ENCODE measurements around the gene LRIG3. TPM values are rescaled to one million over a fixed set of nuclear protein-coding genes. Genes with fewer than 3 reads are reported as not detected.
"Not testable (repeated sequence)": the region's sequence is repeated elsewhere in the genome, so short reads cannot be mapped to it uniquely, and the experiment has no call there.

Gene LRIG3
- total RNA-seq, 2 experiments from 2014 or later: 0.09 to 0.14 TPM

DNA sequence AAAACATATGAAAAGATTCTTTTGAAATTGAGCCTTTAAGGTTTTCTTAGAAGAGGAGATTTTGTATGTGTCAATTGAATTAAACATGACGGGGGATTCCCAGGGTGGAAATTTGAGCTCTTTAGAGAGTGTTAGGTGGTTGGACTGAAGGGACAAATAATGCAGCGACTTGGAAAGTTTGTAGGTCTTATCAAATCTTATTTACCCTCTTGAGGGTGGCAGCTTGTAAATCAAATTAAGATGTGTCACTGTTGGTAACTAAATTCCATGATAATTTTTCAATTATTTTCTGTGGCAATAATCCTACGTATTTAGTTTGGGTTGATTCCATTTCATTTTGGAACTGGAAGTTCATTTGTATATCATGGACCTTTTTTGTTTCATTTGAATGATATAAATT is 33.7 kb upstream of the LRIG3 start:
- ChIA-PET POLR2A (no interaction called here), CTCF (interaction anchor here (0.6 to 0.7 kb wide), 2 partner anchors 24 to 1902 kb away, joined by 3 to 4 read pairs; no protein-coding TSS in a partner anchor)
- no peak for ATAC-seq
- no peaks in the 10 kb centered on the region for H3K4me1 Mint-ChIP-seq
- no peaks in the 10 kb centered on the region for H3K36me3 Mint-ChIP-seq (ENCODE audit: low read depth)
- peaks cover 4% of the 10 kb centered on the region for H3K9me3 Mint-ChIP-seq (ENCODE audit: low read depth)
- H3K4me3 Mint-ChIP-seq: no peak overlapping the region
- no peak for DNase-seq
- intact Hi-C loops (cut with DNase I, micrococcal nuclease): no loop called here
- no peak overlapping the region for H3K27ac Mint-ChIP-seq
- H3K27me3 Mint-ChIP-seq: no peaks in the 10 kb centered on the region

DNA sequence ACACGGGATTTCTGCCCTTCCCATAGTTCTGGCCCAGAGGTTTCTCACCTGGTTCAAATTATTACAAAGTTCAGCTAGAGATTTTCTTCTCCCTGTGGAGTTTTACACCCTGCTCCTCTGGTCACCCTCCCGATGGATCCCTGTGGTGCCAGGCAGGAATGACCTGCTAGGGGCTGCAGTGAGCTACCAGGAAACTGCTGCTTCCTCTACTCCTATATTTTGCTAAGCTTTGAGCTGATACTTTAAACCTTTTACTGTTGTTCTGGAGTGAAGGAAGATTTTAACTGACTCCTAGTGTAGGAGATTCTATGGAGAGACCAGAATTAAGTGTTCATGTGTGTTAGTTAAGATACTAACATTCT is 30.4 kb upstream of the LRIG3 start:
- CTCF ChIA-PET: no interaction called here
- Mint-ChIP-seq H3K27ac (no peak overlapping the region), H3K9me3 (ENCODE audit: low read depth) (peaks cover 21% of the 10 kb centered on the region), H3K4me1 (no peaks in the 10 kb centered on the region), H3K27me3 (no peaks in the 10 kb centered on the region), H3K4me3 (no peak overlapping the region), H3K36me3 (ENCODE audit: low read depth) (no peaks in the 10 kb centered on the region)
- intact Hi-C loops (cut with DNase I, micrococcal nuclease): no loop called here
- no peak for DNase-seq
- POLR2A ChIA-PET: no interaction called here
- no peak for ATAC-seq

DNA sequence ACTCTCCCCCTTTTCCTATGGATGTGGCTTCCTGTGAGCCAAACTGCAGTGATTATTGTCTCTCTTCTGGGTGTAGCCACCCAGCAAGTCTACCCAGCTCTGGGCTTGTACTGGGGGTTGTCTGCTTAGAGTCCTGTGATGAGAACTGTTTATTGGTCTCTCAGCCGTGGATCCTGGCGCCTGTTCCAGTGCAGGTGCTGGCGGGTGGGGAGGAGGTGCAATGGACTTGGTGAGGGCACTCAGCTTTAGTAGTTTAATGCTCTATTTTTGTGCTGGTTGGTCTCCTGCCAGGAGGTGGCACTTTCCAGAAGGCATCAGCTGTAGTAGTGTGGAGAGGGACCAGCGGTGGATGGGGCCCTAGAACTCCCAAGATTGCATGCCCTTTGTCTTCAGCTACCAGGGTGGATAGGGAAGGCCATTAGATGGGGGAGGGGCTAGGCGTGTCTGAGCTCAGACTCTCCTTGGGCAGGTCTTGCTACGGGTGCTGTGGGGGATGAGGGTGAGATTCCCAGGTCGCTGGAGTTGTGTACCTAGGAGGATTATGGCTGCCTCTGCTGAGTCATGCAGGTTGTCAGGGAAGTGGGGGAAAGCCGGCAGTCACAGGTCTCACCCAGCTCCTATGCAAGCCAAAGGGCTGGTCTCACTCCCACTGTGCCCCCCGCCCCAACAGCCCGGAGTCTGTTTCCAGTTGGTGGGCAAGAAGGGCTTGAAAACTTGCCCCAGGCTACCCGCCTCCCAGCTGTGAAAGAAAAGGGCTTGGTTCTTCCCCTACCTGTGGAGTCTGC is 29.8 kb upstream of the LRIG3 start:
- DNase-seq; ATAC-seq; H3K27me3 Mint-ChIP-seq; H3K4me1 Mint-ChIP-seq; H3K36me3 Mint-ChIP-seq (ENCODE audit: low read depth); H3K4me3 Mint-ChIP-seq; H3K27ac Mint-ChIP-seq; intact Hi-C loops (cut with DNase I, micrococcal nuclease); POLR2A ChIA-PET; CTCF ChIA-PET: not testable (repeated sequence)
- peaks cover 21% of the 10 kb centered on the region for H3K9me3 Mint-ChIP-seq (ENCODE audit: low read depth)

DNA sequence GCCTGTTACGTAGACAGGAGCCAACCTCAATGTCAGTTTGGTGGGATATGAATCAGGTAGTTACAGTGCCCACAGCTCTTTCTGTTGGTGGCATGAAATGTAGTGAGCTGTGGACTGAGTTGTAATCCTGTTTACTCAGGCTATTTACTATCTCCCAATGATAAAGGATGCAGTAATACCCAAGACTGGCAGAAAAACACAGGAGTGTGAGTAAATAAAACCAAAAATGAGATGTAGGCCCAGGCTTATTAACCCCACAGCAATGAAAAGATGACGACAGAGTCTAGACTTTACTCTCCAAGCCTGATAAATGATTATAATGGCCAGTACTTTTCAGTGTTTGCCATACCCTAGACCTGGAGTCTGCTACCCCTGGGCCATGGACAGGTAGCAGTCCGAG is 22.8 kb upstream of the LRIG3 start:
- Mint-ChIP-seq H3K27ac (no peak overlapping the region), H3K4me3 (no peak overlapping the region), H3K9me3 (ENCODE audit: low read depth) (peaks cover 12% of the 10 kb centered on the region), H3K4me1 (no peaks in the 10 kb centered on the region), H3K27me3 (no peaks in the 10 kb centered on the region), H3K36me3 (ENCODE audit: low read depth) (no peaks in the 10 kb centered on the region)
- ChIA-PET POLR2A (no interaction called here), CTCF (no interaction called here)
- ATAC-seq (no peak), DNase-seq (no peak)
- intact Hi-C loops (cut with DNase I, micrococcal nuclease): no loop called here

DNA sequence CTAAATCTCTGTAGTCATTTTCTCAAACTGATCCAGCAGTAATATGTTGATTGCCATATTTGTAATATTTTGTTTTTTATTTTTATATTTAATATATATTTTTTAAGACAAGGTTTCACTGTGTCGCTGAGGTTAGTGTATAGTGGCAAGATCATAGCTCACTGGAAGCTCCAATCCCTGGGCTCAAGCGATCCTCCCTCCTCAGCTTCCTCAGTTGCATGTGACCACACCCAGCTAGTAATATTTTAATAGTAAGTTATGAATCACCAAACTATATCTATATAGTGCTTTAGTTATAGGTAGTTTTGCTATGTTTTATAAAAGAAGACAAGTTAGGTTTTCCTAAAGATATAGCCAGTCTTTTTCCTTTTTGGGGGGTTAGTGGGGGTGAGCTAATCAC is 22.0 kb upstream of the LRIG3 start:
- peaks cover 8% of the 10 kb centered on the region for H3K9me3 Mint-ChIP-seq (ENCODE audit: low read depth)
- no peak for DNase-seq
- no peak overlapping the region for H3K4me3 Mint-ChIP-seq
- ChIA-PET POLR2A (no interaction called here), CTCF (no interaction called here)
- no peak overlapping the region for H3K27ac Mint-ChIP-seq
- intact Hi-C loops (cut with DNase I, micrococcal nuclease): no loop called here
- H3K27me3 Mint-ChIP-seq: no peaks in the 10 kb centered on the region
- ATAC-seq: no peak
- H3K4me1 Mint-ChIP-seq: no peaks in the 10 kb centered on the region
- no peaks in the 10 kb centered on the region for H3K36me3 Mint-ChIP-seq (ENCODE audit: low read depth)

DNA sequence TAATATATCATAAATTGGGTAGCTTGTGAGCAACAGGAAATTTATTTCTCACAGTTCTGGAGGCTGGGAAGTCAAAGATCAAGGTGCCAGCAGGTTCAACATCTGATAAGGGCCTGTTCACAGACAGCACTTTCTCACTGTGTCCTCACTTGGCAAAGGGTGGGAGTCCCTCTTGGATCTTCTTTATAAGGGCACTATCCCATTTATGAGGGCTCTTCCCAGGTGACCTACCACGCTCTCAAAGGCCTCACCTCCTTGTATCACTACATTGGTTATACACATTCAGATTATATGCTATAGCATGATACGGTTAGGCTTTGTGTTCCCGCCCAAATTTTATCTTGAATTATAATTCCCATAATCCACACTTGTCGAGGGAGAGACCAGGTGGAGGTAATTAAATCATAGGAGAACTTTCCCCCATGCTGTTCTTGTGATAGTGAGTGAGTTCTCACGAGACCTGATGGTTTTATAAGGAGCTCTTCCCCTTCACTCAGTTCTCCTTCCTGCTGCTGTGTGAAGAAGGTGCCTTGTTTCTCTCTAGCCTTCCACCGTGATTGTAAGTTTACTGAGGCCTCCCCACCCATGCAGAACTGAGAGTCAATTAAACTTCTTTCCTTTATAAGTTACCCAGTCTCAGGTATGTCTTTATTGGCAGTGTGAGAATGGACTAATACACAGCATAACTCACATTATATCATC is 19.2 kb upstream of the LRIG3 start:
- H3K9me3 Mint-ChIP-seq (ENCODE audit: low read depth): peaks cover 3% of the 10 kb centered on the region
- POLR2A ChIA-PET: no interaction called here
- H3K36me3 Mint-ChIP-seq (ENCODE audit: low read depth): no peaks in the 10 kb centered on the region
- intact Hi-C loops (cut with DNase I, micrococcal nuclease): no loop called here
- ATAC-seq: no peak
- H3K4me3 Mint-ChIP-seq: no peak overlapping the region
- no peaks in the 10 kb centered on the region for H3K27me3 Mint-ChIP-seq
- CTCF ChIA-PET: no interaction called here
- H3K4me1 Mint-ChIP-seq: no peaks in the 10 kb centered on the region
- no peak overlapping the region for H3K27ac Mint-ChIP-seq
- DNase-seq: no peak

DNA sequence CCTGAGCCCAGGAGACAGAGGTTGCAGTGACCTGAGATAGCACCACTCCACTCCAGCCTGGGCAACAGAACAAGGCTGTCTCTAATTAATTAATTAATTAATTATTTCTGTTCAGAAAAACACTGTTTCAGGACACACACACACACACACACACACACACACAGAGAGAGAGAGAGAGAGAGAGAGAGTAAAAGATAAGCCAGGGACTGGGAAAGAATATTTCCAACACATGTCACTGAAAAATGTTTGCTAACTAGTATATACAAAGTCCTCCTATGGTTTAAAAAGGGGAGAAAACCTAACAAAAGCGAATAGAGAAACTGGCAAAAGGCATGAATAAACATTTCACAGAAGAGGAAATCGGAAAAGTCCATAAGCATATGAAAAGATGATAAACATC is 18.1 kb upstream of the LRIG3 start:
- DNase-seq (no peak), ATAC-seq (no peak)
- intact Hi-C loops (cut with DNase I, micrococcal nuclease): no loop called here
- Mint-ChIP-seq H3K4me1 (no peaks in the 10 kb centered on the region), H3K9me3 (ENCODE audit: low read depth) (no peaks in the 10 kb centered on the region), H3K36me3 (ENCODE audit: low read depth) (no peaks in the 10 kb centered on the region), H3K27ac (no peak overlapping the region), H3K27me3 (no peaks in the 10 kb centered on the region), H3K4me3 (no peak overlapping the region)
- ChIA-PET POLR2A (no interaction called here), CTCF (no interaction called here)

DNA sequence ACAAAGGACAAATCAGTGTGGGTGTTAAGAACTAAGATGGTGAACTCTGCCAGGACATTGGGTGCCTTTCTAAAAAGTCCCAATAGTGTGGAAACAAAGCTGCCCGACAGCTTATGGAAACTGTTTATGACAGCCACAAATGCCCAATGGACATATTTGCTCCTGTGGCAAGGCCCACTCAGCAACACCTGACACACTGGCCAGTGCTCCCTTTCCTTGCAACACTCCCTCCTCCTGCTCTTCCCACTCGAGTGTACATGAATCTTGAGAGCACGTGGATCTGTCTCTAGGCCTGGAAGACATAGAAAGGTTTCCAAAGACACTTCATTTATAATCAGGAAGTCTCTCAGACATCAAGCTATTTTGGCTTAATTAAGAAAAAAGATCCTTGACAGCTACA is 14.2 kb upstream of the LRIG3 start:
- intact Hi-C loops (cut with DNase I, micrococcal nuclease): no loop called here
- no peaks in the 10 kb centered on the region for H3K36me3 Mint-ChIP-seq (ENCODE audit: low read depth)
- H3K9me3 Mint-ChIP-seq (ENCODE audit: low read depth): no peaks in the 10 kb centered on the region
- DNase-seq (no peak), ATAC-seq (no peak)
- ChIA-PET POLR2A (no interaction called here), CTCF (no interaction called here)
- H3K27ac Mint-ChIP-seq: no peak overlapping the region
- no peak overlapping the region for H3K4me3 Mint-ChIP-seq
- no peaks in the 10 kb centered on the region for H3K4me1 Mint-ChIP-seq
- no peaks in the 10 kb centered on the region for H3K27me3 Mint-ChIP-seq

DNA sequence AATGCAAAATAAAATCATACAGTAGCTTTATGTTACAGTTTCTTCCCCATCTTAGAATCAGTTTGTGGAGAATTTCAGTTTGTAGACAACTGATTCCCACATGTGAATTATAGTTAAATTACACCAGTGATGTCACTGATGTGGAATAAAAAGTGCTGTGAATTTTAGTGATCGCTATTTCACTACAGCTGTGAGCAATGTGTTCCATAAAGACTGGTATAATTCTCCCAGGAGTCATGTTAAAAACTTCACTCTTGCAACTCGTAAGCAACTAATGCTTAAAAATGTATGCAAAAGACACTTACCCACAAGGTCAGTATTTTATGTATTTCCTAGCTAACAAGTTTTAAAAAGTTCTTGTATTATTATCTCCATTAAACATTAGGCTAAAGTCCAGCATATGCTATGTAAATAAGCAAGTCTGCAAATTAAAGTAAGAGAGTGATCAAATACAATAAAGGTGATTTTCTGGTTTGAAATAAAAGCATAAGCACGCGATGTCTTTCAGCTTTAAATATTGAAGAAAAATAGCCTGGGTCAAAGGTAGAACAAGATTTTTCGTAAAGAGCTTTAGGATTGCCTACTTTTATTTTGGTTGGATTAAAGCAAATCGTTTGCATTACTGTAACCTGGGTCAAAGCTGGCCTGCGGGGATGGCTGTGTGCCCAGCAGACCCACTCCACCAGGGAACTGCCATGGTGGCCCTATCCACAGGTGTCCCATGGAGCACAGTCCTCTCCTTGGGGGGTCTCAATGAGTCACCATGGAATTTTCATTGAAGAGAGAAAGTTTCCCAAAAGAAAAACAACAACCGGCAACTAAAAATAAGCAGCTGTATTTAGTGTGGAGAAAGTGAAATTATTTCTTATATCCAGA is 12.7 kb upstream of the LRIG3 start:
- DNase-seq (no peak), ATAC-seq (no peak)
- Mint-ChIP-seq H3K27me3 (no peaks in the 10 kb centered on the region), H3K4me1 (no peaks in the 10 kb centered on the region), H3K4me3 (no peak overlapping the region), H3K9me3 (ENCODE audit: low read depth) (no peaks in the 10 kb centered on the region), H3K27ac (no peak overlapping the region), H3K36me3 (ENCODE audit: low read depth) (no peaks in the 10 kb centered on the region)
- POLR2A ChIA-PET: no interaction called here
- intact Hi-C loops (cut with DNase I, micrococcal nuclease): no loop called here
- CTCF ChIA-PET: interaction anchor here (0.5 kb wide), 1 partner anchor 14 kb away, joined by 3 read pairs; no protein-coding TSS in a partner anchor

DNA sequence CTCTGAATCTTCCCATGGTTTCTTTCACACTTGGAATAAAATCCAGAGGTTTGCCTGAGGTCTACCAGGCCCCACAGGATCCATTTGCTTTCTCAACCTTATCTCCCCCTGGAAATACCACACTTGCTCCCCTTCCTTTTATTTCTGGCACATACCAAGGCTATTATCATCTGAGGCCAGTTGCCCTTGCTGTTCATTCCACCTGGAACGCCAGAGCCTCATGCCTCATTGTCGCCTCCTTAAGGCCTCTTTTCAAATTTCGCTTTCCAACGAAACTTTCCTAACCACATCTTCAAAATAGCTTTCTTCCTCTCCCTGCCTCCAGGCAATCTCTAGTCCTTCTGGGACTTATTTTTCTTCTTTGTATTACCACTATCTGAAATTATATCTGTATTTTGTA is 11.2 kb upstream of the LRIG3 start:
- H3K9me3 Mint-ChIP-seq (ENCODE audit: low read depth): no peaks in the 10 kb centered on the region
- CTCF ChIA-PET: interaction anchor here (0.6 kb wide), 1 partner anchor 237 kb away, joined by 3 read pairs; no protein-coding TSS in a partner anchor
- no peak overlapping the region for H3K27ac Mint-ChIP-seq
- POLR2A ChIA-PET: no interaction called here
- DNase-seq (no peak), ATAC-seq (no peak)
- peaks cover 2% of the 10 kb centered on the region for H3K27me3 Mint-ChIP-seq
- no peaks in the 10 kb centered on the region for H3K36me3 Mint-ChIP-seq (ENCODE audit: low read depth)
- no peak overlapping the region for H3K4me3 Mint-ChIP-seq
- intact Hi-C loops (cut with DNase I, micrococcal nuclease): no loop called here
- no peaks in the 10 kb centered on the region for H3K4me1 Mint-ChIP-seq

DNA sequence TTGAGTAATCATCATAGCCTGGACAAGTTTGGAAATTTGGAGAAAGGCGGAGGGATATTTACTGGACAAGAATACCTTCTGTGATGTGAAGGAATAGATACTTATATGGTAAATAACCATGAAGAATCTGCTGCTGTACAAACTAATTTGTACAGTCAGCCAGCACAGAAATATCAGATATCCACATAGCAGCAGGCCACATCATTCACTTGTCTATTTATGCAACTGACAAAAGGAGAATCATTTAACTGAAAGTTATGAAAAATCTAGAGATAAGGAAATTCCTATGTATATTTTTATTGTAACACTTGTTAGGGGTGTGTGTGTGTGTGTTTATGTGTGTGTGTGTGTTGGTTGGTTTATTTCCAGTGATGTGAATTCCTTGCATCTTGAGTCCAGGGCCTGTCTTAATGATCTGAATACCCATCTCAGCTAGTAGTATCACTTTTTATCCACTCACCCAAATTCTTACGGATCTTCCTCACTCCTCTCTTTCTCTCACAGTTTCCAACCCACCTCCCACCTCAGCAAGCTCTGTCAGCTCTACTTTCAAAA is 10.5 kb upstream of the LRIG3 start:
- Mint-ChIP-seq H3K9me3 (ENCODE audit: low read depth) (no peaks in the 10 kb centered on the region), H3K36me3 (ENCODE audit: low read depth) (no peaks in the 10 kb centered on the region), H3K27ac (no peak overlapping the region), H3K4me1 (no peaks in the 10 kb centered on the region), H3K4me3 (no peak overlapping the region), H3K27me3 (peaks cover 4% of the 10 kb centered on the region)
- ATAC-seq: no peak
- intact Hi-C loops (cut with DNase I, micrococcal nuclease): no loop called here
- DNase-seq: no peak
- ChIA-PET POLR2A (no interaction called here), CTCF (no interaction called here)

All from activated CD4-positive, alpha-beta T cell treated with anti-CD3 and anti-CD28 coated beads for 36 hours (primary cell).